ENCODE data around the gene BCAS1.

The BCAS1 gene

DNA sequence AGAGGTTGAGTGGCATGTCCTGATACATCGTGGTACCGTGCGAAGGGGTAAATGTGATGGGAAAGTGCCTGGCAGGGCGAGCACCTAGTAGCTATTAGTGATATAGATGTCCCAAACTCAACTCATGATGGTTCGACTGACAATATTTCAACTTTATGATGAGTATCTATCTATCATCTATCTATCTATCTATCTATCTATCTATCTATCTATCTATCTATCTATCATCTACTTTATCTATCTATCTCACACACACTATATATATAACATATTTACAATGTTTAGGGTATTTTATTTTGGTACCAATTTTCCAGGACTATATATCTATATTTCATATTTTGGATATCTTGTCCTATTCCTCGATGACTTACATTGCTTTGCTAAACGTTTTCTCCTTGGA lies 5.5 kb downstream of the BCAS1 start:
- no peak for DNase-seq (ENCODE audit: low read depth)
- TF ChIP-seq, protein P1, sequence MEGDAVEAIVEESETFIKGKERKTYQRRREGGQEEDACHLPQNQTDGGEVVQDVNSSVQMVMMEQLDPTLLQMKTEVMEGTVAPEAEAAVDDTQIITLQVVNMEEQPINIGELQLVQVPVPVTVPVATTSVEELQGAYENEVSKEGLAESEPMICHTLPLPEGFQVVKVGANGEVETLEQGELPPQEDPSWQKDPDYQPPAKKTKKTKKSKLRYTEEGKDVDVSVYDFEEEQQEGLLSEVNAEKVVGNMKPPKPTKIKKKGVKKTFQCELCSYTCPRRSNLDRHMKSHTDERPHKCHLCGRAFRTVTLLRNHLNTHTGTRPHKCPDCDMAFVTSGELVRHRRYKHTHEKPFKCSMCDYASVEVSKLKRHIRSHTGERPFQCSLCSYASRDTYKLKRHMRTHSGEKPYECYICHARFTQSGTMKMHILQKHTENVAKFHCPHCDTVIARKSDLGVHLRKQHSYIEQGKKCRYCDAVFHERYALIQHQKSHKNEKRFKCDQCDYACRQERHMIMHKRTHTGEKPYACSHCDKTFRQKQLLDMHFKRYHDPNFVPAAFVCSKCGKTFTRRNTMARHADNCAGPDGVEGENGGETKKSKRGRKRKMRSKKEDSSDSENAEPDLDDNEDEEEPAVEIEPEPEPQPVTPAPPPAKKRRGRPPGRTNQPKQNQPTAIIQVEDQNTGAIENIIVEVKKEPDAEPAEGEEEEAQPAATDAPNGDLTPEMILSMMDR (IDR thresholded peaks at IDR 0.05; ENCODE audit: insufficient read depth, low read depth, low read length, missing control alignments): no peak
- H3K4me3 ChIP-seq (ENCODE audit: low read length): no peak overlapping the region

DNA sequence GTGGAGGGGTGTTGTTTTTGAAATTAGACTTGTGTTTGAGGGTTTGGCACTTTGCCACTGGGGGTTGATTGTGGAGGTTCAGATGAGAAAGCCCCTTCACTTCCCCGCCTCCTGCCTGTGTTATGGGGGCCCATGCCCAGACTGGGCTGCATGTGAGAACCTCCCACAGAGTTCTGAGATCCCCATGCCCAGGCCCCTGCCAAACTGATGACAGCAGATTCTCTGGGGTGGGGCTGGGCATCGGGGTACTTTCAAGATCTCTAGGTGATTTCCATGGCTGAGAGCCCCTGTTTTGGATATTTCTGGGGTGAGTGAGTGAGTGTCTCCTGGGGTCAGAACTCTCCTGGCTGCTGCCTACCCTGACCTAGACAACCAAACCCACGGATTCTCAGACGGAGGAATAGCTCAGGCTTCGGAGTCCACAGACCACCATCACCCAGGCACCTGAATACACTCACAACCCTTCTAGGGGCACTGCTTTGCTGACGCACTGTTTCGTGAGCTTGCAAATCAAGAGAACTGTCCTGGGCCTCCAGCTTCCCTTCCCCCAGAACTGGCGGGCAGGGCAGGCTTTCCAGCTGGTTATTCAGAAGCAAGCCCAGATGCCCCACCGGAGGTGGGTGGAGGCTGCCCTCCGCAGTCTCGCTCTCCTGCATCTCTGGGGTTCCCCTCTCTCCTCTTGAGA lies 6.3 kb downstream of the BCAS1 start:
- no peak for DNase-seq (ENCODE audit: low read depth)
- TF ChIP-seq, protein P1 (IDR thresholded peaks at IDR 0.05; ENCODE audit: insufficient read depth, low read depth, low read length, missing control alignments): no peak
- no peak overlapping the region for H3K4me3 ChIP-seq (ENCODE audit: low read length)

DNA sequence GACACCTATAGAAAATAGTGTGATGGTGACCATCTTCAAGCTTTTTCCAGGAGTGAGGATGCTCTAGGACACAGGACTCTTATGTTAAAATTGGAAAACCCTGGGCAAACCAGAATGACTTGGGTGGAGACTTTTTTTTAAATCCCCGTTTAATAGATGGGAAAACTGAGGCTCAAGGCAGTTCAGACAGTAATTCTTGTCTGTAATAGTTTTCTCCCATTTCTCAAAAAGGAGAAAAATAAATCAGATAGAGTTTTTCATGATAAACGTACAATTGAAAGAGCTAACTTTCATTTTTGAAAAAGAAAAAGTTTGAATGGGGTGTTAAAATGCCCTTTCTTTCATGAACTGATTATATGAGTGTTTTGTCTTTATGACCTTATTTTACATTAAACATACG lies 6.8 kb downstream of the BCAS1 start:
- TF ChIP-seq, protein P1 (IDR thresholded peaks at IDR 0.05; ENCODE audit: insufficient read depth, low read depth, low read length, missing control alignments): no peak
- no peak overlapping the region for H3K4me3 ChIP-seq (ENCODE audit: low read length)
- DNase-seq (ENCODE audit: low read depth): no peak

DNA sequence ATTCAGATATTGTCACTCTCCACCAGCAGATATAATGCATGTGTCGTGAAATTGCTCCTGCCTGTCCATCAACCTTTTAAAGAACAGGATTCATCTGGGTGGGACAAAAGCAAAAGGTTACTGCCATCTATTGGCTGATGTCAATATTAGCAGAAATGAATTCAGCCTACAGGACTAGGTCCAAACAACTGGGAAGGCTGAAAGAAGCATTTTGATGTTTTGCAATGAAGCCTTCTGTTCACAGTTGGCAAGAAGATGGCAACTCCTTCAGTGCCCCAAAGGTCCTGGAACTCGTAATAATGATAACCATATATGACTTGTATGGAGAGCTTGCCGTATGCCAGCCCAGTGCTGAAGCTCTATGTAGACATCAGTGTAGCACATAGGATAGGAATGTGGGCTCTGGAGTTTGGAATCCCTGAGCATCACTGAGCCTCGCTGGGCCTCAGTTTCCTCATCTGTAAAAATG lies 7.5 kb downstream of the BCAS1 start:
- TF ChIP-seq, protein P1 (IDR thresholded peaks at IDR 0.05; ENCODE audit: insufficient read depth, low read depth, low read length, missing control alignments): peak; percentile 76
- no peak overlapping the region for H3K4me3 ChIP-seq (ENCODE audit: low read length)
- DNase-seq (ENCODE audit: low read depth): peak; percentile 64

DNA sequence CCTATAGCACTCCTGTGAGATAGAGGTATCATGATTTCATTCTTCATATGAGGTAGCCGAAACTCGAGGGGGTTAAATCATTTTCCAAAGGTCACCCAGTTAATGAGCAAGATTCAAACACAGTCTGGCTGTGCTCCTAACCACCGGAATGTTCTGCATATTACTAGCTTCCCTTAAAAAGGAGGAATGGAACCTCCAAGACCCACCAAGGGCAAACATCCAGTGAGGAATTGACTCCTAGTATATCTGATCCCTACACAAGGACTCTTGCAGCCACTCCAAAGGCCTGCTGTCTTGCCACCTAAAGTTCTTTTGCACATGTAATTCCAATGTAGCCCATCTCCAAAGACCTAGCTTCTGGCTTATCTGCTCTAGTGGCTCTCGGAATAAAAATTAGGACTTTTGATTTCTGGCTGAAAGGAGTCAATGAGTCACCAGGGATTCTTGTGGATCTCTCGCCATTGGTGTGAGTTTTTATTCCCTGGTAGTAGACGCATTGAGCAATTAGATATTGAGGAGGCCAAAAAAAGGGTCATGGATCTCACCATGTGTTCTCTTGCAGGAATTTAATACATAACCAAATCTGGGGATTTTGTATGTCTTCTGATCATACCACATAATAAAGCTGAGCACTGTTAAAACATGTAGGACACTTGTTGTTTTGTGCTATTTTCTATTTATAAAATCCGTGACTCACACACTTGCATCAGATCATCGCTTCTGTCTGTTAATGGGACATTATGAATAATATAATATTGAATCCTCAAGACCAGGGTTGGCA lies 9.1 kb downstream of the BCAS1 start:
- TF ChIP-seq, protein P1 (IDR thresholded peaks at IDR 0.05; ENCODE audit: insufficient read depth, low read depth, low read length, missing control alignments): no peak
- H3K4me3 ChIP-seq (ENCODE audit: low read length): no peak overlapping the region

DNA sequence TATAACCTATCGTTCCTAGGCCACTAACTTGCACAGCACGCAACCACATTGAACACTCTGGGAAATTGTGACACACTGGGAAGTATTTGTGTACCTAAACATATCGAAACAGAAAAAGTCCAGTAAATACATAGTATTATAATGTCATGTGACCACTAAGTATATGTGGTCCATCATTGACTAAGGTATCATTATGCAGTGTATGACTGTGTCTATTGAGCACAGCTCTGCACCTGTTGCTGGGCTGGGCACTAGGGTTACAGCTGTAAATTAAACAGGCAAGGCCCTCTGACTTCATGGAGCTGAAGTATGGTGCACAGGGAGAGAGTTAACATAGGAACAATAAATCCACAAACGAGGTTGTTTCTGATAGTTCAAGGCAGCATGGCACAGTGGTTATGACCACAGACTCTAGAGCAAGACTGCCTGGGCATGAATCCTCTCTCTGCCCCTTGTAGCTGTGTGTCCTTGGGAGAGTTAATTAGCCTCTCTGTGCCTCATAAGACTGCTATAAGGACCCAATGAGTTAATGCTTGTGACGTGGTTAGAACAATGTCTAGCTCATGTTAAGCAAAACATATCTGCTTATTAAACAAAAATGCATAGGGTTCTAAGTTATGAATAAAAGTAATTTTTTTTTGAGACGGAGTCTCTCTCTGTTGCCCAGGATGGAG lies 10.6 kb downstream of the BCAS1 start:
- DNase-seq (ENCODE audit: low read depth): no peak
- no peak overlapping the region for H3K4me3 ChIP-seq (ENCODE audit: low read length)
- TF ChIP-seq, protein P1 (IDR thresholded peaks at IDR 0.05; ENCODE audit: insufficient read depth, low read depth, low read length, missing control alignments): no peak

More for the DNA sequence above, 9.1 kb downstream of the BCAS1 start:
- DNase-seq (ENCODE audit: low read depth): peak; percentile 80
